ENCODE data around the gene GPD2. TPM values are rescaled to one million over a fixed set of nuclear protein-coding genes. Genes with fewer than 3 reads are reported as not detected.

Gene GPD2
- polyA plus RNA-seq, 3 donors: 20.5 to 28.3 (median 22.8) TPM

GRCh38 chr2:156435396-156435717 lies 822 bp upstream of the GPD2 start:
- peak in 1 of 3 donors; percentile 25 for DNase-seq (ENCODE audit: low read depth in 3 of 3, low spot score in 2 of 3)

GRCh38 chr2:156436497-156437085 lies 412 bp downstream of the GPD2 start:
- DNase-seq (ENCODE audit: low read depth in 3 of 3, low spot score in 2 of 3): peak in 2 of 3 donors; percentile 25 to 27

- no peak for DNase-seq (ENCODE audit: low read depth in 3 of 3, low spot score in 2 of 3)
Observed at GRCh38 chr2:156437272-156437930, 1.2 kb downstream of the GPD2 start.

DNA sequence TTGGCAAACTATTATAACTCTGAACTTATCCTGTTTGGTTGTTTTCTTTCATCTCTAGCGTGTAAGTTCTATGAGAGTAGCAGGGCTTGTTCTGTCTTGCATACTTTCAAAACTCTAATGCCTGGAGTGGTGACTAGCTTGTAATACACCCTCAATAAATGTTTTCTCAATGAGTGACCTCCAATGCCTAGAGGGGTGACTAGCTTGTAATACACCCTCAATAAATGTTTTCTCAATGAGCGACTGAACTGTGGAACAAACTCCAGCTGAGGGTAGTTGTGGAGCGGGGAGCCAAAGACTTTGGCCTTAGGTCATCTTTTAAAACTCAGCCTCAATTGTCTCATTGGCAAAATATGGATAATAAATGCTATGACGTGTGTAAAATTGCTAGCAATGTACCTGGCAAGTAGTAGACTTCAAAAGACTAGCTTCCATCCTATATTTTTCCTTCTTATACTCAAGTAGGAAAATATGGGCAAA lies 1.8 kb downstream of the GPD2 start:
- DNase-seq (ENCODE audit: low read depth in 3 of 3, low spot score in 2 of 3): no peak

- DNase-seq (ENCODE audit: low read depth in 3 of 3, low spot score in 2 of 3): no peak
Observed at GRCh38 chr2:156443089-156443488, 6.9 kb downstream of the GPD2 start.

DNA sequence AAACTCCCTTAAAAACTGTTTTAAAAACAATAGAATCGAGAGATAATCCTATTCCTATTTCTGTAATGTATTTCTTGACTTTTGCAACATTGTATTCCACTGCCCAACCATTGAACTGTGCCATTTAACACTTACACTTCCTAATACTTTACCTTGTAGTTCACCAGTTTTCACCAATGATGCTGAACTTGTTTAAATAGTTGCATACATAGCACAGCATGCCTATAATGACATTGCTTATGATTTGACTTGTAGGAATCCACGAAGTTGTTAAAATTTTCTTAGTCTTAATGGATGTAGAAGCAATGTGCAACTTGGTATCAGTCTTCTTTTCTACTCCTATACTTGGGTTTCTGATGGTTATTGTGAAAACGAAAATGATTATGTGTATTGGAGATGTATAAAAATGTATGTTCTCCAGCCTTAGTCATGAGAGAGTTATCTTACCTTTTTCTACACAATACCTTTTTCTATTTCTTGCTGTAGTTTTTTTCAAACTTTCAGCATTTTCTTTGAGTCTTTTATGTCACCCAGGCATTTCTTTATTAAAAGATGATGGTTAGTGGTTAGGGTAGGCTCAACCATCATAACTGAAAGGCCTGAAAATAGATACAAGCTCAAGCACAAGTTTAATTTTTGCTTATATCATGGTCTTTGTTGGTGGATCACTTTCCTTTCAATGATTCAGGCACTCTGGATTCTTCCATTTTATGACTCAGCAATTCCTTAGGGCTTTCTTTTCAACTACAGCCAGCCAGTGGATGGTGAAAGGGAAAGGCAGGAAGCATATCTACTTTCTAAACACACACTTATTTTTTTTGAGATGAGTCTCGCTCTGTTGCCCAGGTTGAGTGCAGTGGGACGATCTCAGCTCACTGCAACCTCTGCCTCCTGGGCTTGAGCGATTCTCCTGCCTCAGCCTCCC lies 9.4 kb downstream of the GPD2 start:
- no peak for DNase-seq (ENCODE audit: low read depth in 3 of 3, low spot score in 2 of 3)

GRCh38 chr2:156447761-156448160 lies 11.6 kb downstream of the GPD2 start:
- DNase-seq (ENCODE audit: low read depth in 3 of 3, low spot score in 2 of 3): no peak

- DNase-seq (ENCODE audit: low read depth in 3 of 3, low spot score in 2 of 3): no peak
Observed at GRCh38 chr2:156448766-156449165, 12.6 kb downstream of the GPD2 start.

- DNase-seq (ENCODE audit: low read depth in 3 of 3, low spot score in 2 of 3): no peak
Observed at GRCh38 chr2:156452971-156453370, 16.8 kb downstream of the GPD2 start.

GRCh38 chr2:156455361-156455975 lies 19.3 kb downstream of the GPD2 start:
- no peak for DNase-seq (ENCODE audit: low read depth in 3 of 3, low spot score in 2 of 3)

DNA sequence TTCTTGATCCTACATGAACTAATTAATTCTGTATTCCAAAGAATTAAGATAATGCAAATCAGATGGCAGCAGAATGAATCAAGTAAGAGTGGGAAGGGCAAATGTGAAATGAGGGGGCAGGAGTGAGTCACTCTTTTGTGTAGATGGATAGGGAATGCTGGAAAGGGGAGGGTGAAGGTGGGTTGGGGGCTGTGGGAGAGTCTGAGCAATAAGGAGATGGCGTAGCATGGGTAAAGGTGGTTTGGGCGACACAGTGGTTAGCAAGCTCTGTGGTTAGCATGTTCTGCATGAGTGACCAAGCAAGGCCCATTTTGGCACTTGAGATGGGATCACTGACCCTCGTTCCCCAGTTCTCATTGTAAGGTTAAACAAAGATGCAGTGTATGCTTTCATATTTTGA lies 20.4 kb downstream of the GPD2 start:
- no peak for DNase-seq (ENCODE audit: low read depth in 3 of 3, low spot score in 2 of 3)

- no peak for DNase-seq (ENCODE audit: low read depth in 3 of 3, low spot score in 2 of 3)
Observed at GRCh38 chr2:156457523-156458517, 21.6 kb downstream of the GPD2 start.

- no peak for DNase-seq (ENCODE audit: low read depth in 3 of 3, low spot score in 2 of 3)
Observed at GRCh38 chr2:156459720-156460119, 23.5 kb downstream of the GPD2 start.

GRCh38 chr2:156464106-156464505 lies 27.9 kb downstream of the GPD2 start:
- DNase-seq (ENCODE audit: low read depth in 3 of 3, low spot score in 2 of 3): no peak

- DNase-seq (ENCODE audit: low read depth in 3 of 3, low spot score in 2 of 3): no peak
Observed at GRCh38 chr2:156465573-156465972, 29.4 kb downstream of the GPD2 start.

GRCh38 chr2:156466739-156467405 lies 30.7 kb downstream of the GPD2 start:
- no peak for DNase-seq (ENCODE audit: low read depth in 3 of 3, low spot score in 2 of 3)

DNA sequence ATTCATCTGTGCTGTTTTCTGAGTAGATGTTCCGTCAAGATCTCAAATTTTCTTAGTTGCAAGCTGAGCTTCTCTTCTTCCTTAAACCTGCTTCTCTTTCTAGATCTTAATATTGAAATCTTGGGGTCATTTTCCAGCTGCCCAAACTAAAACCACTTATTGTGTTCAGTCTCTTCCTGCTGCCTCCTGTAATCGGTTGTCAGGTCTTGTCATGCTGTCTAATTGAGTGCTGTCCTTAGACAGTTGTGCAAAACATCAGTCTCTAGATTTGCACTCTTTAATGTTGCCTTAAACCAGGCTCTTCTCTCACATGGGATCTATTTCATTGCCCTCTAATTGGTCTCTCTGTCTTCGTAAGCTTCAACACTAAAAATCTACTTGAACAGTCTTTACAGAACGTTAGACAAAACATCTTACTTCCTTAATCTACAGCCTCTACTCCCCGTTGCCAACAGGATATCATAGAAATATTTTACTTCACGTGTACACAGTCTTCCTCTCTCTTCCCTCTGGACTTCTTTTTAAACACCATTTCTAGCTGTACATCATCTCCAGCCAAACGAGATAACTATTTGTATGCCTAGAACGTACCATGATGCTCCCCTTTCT lies 34.9 kb downstream of the GPD2 start:
- DNase-seq (ENCODE audit: low read depth in 3 of 3, low spot score in 2 of 3): no peak

DNA sequence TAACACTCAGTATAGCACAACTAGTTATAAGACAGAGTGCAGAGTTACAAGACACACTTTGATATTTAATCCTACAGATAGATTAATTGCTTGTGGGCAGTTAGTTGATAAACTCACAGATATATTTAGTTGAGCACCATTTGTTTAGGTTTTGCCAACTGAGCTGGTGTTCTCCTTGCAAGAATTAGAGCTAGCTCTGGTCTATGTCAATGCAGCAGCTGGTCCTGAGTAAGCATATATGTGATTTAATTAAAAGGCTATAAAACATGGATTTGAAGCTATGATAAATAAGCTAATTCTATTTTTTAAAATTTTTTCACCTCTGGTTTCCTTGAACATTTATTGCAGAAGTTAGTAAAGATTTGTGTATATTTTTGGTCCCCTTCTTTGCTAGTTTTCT lies 35.6 kb downstream of the GPD2 start:
- DNase-seq (ENCODE audit: low read depth in 3 of 3, low spot score in 2 of 3): no peak

DNA sequence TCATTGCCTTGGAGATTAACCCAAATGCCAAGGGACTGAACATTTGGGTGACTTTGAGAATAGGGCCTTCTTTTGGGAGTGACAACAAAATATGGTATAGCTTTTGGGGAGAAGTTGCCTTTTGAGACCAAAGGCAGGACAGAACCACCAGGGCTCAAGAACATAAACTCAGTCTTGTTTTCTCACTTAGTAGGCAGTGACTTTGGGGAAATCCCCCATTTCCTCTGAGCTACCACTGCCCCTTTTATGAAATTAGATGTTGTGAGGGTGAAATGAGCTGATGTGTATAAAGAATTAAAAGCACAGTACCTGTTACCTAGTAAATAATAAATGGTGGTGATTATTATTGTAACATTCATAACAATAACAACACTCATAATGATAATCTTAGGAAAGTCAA lies 36.5 kb downstream of the GPD2 start:
- DNase-seq (ENCODE audit: low read depth in 3 of 3, low spot score in 2 of 3): no peak

Data from right renal cortex interstitium (tissue), 3 donors.